ENCODE data around the gene NKD2.
"Not testable (repeated sequence)": the region's sequence is repeated elsewhere in the genome, so short reads cannot be mapped to it uniquely, and the experiment has no call there.

Gene NKD2

GRCh38 chr5:1013948-1014301, 5.3 kb downstream of the NKD2 start:
- no peak for DNase-seq (ENCODE audit: low read depth)

- no peak for DNase-seq (ENCODE audit: low read depth)
Observed at GRCh38 chr5:1014346-1014745, 5.7 kb downstream of the NKD2 start.

- no peak for DNase-seq (ENCODE audit: low read depth)
Observed at GRCh38 chr5:1014781-1015221, 6.2 kb downstream of the NKD2 start.

GRCh38 chr5:1015507-1015906, 6.9 kb downstream of the NKD2 start:
- no peak for DNase-seq (ENCODE audit: low read depth)

GRCh38 chr5:1016036-1016435, 7.4 kb downstream of the NKD2 start:
- no peak for DNase-seq (ENCODE audit: low read depth)

GRCh38 chr5:1016476-1016875, 7.9 kb downstream of the NKD2 start:
- DNase-seq (ENCODE audit: low read depth), result no peak

GRCh38 chr5:1017056-1017455, 8.5 kb downstream of the NKD2 start:
- DNase-seq (ENCODE audit: low read depth), result no peak

GRCh38 chr5:1017691-1018455, 9.3 kb downstream of the NKD2 start:
- DNase-seq (ENCODE audit: low read depth), result no peak

- no peak for DNase-seq (ENCODE audit: low read depth)
Observed at GRCh38 chr5:1018596-1018995, 10.0 kb downstream of the NKD2 start.

GRCh38 chr5:1019001-1019905, 10.7 kb downstream of the NKD2 start:
- no peak for DNase-seq (ENCODE audit: low read depth)

GRCh38 chr5:1020452-1020961, 11.9 kb downstream of the NKD2 start:
- no peak for DNase-seq (ENCODE audit: low read depth)

- DNase-seq (ENCODE audit: low read depth), result no peak
Observed at GRCh38 chr5:1021136-1021968, 12.8 kb downstream of the NKD2 start.

GRCh38 chr5:1021969-1022336, 13.4 kb downstream of the NKD2 start:
- not testable (repeated sequence) for DNase-seq (ENCODE audit: low read depth)

GRCh38 chr5:1026700-1027621, 18.4 kb downstream of the NKD2 start:
- DNase-seq (ENCODE audit: low read depth), result no peak

GRCh38 chr5:1027631-1028441, 19.2 kb downstream of the NKD2 start:
- DNase-seq (ENCODE audit: low read depth), result no peak

- no peak for DNase-seq (ENCODE audit: low read depth)
Observed at GRCh38 chr5:1028481-1029281, 20.1 kb downstream of the NKD2 start.

GRCh38 chr5:1029282-1029944, 20.8 kb downstream of the NKD2 start:
- no peak for DNase-seq (ENCODE audit: low read depth)

- no peak for DNase-seq (ENCODE audit: low read depth)
Observed at GRCh38 chr5:1029945-1030625, 21.5 kb downstream of the NKD2 start.

Measured in HS-5 (cell line).